Measurements from ENCODE around the gene SCNM1.

DNA sequence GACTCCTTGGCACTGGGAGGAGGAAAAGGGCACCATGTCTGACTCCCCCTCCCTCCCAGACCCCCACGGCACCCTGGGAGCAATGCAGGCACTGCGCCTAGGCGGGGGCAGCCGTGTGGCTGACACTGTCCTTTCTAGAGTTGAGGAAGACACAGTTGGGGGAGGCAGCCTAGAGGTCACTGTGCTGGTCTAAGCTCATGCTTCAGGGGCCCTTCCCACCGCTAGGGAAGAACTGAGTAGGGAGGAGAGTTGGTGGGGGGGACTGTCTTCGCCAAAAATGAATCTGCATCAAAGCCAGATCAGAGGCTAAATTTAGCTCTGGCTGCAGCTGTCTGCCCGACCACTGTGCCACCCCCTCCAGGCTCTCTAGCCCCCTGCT is 22.9 kb upstream of the SCNM1 start:
- TF ChIP-seq, protein P1, sequence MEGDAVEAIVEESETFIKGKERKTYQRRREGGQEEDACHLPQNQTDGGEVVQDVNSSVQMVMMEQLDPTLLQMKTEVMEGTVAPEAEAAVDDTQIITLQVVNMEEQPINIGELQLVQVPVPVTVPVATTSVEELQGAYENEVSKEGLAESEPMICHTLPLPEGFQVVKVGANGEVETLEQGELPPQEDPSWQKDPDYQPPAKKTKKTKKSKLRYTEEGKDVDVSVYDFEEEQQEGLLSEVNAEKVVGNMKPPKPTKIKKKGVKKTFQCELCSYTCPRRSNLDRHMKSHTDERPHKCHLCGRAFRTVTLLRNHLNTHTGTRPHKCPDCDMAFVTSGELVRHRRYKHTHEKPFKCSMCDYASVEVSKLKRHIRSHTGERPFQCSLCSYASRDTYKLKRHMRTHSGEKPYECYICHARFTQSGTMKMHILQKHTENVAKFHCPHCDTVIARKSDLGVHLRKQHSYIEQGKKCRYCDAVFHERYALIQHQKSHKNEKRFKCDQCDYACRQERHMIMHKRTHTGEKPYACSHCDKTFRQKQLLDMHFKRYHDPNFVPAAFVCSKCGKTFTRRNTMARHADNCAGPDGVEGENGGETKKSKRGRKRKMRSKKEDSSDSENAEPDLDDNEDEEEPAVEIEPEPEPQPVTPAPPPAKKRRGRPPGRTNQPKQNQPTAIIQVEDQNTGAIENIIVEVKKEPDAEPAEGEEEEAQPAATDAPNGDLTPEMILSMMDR (IDR thresholded peaks at IDR 0.05) = no peak
- TF ChIP-seq POLR2A (IDR thresholded peaks at IDR 0.05) = no peak

Data from right lobe of liver (tissue), 4 donors.